Measurements from ENCODE around the gene SLC12A7.
"Not testable (repeated sequence)": the region's sequence is repeated elsewhere in the genome, so short reads cannot be mapped to it uniquely, and the experiment has no call there.

SLC12A7 gene

GRCh38 chr5:1140171-1140817, 28.4 kb upstream of the SLC12A7 start:
- DNase-seq: no peak

DNA sequence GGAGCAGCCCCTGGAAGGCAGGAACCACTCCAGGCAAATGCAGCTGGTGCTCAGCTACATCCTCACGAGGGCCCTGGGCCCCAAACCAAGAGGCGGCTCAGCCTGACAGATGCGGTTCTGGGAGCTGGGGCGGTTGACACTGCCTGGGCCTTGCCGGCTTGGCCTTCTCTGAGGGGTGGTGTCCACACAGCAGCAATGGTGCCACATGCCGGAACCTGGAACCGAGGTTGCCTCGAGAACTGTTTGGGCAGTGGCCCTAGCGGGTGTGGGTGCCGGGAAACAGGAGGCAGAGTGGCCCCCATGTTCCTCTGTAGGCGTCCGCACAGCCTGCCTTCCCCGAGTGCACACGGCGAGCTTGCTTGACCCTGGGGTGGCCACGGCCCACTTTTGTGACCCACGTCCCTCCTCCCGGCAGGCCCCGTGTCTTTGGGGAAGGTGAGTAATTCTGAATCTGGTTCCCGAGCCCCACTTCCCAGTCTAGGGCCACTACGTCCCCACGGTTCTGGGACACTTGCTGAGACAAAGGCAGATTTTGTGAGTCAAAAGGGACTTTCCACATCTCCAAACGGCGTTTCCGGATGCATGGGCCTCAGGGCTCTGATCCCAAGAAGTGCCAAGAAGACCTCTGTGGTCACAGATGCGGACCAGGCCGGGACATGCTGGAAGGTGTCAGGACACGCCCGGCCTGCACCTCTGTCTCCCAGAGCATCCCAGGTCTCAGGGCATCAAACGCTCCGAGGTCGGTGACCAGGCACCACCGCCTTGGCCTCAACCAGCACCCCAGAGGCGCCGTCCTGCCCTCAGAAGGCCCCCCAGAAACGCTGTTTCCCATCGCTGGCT, 27.7 kb upstream of the SLC12A7 start:
- no peak for DNase-seq

- no peak for DNase-seq
Measured at GRCh38 chr5:1138445-1139245, 26.8 kb upstream of the SLC12A7 start.

DNA sequence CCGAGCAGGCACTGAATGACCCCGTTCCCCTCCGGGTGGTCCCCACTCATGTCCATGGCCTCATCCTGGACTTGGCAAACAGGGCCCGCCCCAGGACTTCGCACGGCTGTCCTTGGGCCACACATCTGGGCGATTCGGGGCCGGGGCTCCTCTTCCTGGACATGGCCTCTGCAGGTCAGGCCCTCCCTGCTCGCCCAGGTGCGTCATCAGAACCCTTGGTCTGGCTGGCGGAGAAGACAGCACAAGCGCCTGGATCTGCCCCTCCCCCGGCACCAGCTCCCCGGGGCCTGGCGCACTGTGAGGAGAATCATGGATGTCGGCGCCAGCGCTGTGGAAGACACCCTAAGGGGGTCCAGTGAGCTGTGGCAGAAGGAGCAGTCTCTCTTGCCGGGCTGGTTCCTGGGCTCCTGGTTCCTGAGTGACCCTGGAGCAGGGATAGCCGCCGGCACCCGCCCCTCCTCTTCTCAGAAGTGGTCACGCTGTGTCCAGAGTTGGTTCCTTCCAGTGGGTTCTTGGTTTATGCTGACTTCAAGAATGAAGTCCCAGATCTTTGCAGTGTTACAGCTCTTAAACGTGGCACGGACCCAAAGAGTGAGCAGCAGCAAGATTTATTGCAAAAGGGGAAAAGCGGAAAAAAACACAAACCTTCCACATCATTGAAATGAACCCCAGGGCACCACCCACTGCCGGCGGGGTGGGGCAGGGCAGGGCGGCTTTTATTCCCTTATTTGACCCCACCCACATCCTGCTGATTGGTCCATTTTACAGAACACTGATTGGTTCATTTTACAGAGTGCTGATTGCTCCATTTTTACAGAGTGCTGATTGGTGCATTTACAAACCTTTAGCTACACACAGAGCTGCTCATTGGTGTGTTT, 25.9 kb upstream of the SLC12A7 start:
- DNase-seq: no peak

- no peak for DNase-seq
Measured at GRCh38 chr5:1136814-1137213, 25.0 kb upstream of the SLC12A7 start.

DNA sequence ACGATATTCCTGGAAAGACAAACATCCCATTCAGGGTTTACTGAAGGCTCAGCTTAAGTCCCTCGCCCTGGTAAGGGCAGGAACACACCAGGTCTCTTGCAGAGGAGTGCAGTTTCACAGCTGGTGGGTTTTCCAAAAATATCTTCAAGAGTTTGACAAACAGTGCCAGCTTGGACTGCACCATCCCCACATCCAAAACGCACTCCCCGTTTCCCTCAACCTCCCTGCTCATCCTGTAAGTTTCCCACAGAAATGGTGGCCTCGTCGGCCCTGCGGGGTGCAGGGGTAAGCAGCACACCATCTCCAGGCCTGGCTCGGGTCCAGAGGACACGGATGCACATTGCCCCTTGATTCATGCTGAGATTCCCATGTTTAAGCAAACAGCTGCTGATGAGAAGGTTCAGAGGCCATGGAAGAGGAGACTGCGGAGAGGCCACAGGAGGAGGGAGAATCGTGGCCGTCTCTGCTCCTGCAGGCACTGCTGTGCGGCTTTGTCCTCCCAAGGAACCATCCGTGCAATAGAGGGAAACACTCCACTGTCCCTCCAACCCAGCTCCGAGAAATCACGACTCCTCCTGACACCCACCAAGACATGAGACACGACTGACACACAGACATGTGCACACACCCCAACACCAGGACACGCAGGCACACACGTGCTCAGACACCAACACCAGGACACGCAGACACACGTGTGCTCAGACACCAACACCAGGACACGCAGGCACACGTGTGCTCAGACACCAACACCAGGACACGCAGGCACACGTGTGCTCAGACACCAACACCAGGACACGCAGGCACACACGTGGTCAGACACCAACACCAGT, 24.0 kb upstream of the SLC12A7 start:
- DNase-seq: no peak

DNA sequence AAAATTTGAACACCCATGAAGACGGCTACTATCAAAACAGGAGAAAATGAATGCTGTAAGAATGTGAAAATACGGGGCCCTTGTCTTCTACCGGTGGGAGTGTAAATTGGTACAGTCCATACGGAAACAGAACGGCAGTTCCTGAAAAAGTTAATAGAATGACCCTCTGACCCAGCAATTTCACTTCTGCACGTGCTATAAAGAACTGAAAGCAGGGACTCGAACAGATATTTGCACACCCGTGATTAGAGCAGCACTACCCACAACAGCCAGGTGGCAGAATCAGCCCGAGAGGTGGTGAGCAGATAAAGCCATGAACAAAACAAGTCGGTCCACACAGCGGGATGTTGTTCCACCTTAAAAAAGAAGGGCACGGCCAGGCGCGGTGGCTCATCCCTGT, 22.6 kb upstream of the SLC12A7 start:
- DNase-seq: no peak

DNA sequence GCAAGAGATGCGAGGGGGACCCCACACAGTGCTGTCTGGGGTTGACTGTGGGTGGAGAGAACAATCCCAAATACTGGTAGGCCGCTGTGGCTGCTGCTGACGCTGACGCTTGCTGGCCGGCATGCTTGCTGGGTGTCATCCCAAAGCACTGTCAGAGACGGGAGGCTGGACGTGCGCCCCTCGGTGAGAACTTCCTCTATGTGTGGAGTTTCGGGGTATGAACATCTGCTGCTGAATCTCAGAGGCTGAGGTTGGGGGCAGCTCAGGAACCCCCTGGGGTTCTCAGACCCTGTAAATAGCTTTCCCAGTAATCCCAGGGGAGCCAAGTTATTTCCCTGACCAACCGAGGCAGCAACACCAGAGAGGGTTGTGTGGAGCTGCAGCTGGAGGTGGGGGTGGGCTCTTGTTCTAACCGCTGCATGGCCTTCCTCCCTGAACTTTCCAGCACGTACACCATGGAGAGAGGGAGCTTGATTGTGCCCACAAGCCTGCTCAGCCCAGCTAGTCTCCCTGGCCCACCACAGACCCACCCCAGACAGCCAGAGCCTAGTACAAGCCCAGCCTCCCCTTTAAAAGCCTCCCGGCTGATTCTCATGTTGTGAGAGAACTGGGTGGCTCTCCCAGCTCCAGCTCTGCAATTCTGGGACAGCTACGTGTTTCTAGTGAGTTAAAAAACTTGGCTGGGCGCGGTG, 21.8 kb upstream of the SLC12A7 start:
- no peak for DNase-seq

- no peak for DNase-seq
Measured at GRCh38 chr5:1133108-1133507, 21.2 kb upstream of the SLC12A7 start.

DNA sequence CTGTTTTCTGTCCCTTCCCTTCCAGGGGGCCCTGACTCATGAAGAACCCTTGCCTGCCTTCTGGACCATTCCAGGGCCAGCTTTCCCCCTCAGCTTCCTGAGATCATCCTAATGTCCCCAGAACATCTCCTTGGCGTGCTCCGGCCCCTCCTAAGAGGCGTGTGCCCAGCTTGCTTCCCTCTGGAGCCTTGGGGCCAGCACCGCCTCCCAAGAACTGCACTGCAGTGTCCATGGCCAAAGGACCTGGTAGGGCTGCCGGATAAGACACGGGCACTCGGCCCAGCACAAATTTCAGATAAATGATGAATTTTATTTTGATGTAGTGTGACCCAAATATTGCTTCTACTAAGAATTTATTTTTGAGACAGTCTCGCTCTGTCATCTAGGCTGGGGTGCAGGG, 20.7 kb upstream of the SLC12A7 start:
- DNase-seq: no peak

GRCh38 chr5:1131726-1132125, 19.9 kb upstream of the SLC12A7 start:
- no peak for DNase-seq

DNA sequence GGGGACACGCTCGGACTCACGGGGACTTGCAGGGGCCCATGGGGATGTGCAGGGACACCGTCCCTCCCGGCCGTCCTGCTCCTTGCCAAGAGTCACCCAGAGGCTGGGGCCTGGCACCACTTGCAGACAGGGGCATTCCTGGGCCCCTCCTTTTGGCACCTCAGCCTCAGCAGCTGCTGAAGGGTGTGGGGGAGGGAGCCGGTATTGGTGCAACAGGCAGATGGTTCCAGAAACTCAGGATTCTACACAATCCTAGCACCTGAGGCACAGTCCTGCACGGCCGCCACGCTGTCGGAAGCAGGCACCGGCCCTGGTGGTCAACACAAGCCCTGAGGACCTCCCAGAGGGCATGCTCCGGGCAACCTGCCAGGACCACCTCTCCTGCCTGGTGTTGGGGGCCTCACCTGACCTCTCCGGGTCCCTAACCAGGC, 19.3 kb upstream of the SLC12A7 start:
- no peak for DNase-seq

- DNase-seq: no peak
Measured at GRCh38 chr5:1130218-1130946, 18.5 kb upstream of the SLC12A7 start.

- DNase-seq: no peak
Measured at GRCh38 chr5:1129711-1130055, 17.8 kb upstream of the SLC12A7 start.

DNA sequence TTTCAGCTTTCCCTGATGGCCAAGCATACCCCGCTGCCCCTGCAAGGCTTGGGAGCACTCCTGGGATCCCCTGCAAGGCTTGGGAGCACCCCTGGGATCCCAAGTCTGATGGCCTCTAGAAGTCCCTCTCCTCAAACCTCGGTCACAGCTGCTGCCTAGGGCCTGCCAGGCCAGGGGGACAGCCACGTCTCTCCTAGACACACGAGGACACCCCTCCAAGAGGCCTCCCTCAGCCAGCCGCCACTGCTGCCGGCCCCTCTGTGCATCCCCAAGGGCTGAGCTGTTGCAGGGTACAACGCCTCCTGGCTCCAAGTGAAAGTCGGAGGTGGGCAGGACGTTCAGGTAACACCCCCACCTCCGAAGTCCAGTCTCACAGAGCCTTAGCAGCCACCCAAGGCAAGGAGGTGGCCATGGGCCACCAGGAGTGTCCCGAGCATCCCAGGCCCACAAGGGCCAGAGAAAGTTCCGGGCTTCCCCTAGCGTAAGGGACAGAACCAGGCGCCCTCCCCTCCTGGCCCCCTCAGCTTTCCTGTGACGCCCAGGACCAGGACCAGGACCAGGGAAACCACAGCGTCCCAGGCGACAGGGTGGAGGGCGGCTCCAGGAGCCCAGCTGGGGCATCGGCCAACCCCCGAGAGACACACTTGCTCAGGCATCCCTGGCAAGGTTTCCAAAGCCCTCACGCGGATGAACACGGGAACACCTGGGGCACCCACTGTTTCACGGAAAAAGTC, 17.3 kb upstream of the SLC12A7 start:
- no peak for DNase-seq

GRCh38 chr5:1127959-1128785, 16.3 kb upstream of the SLC12A7 start:
- DNase-seq: no peak

DNA sequence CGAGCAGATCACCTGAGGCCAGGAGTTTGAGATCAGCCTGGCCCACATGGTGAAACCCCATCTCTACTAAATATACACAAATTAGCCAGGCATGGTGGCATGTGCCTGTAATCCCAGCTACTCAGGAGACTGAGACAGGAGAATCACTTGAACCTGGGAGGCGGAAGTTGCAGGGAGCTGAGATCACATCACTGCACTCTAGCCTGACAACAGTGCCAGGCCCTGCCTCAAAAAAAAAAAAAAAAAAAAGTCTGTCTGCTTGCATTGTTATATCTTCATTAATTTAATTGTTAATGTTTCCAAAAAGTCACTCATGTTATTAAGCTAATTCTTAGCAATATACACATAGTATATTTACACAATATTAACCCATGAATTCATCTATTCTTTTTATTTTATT, 13.8 kb upstream of the SLC12A7 start:
- not testable (repeated sequence) for DNase-seq

DNA sequence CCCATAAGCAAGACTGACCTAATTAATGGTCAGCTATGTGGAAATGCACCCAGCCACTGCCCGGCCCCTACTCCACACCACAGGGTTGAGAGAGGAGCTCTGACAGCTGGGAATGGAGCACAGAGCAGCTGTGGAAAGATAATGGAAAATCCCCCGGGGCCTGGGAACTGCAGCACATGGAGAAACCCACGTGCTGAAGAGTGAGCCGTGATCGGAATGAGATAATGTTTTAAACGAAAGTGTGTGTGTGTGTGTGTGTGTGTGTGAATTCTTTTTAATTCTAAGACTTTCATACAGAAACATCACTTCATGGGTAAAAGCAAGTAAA, 13.1 kb upstream of the SLC12A7 start:
- no peak for DNase-seq

Measured in midbrain (tissue), 1 donor.